ENCODE data around the gene SLC41A1. TPM values are rescaled to one million over a fixed set of nuclear protein-coding genes. Genes with fewer than 3 reads are reported as not detected.

Gene SLC41A1
- total RNA-seq, 3 donors from 2014 or later (not counting 1 experiment from before 2014, with no cell fraction given), result 35.3 to 47.1 (median 39.5) TPM

GRCh38 chr1:205792961-205793673 lies 19.9 kb downstream of the SLC41A1 start:
- no peaks in the 10 kb centered on the region for H3K9me3 ChIP-seq (ENCODE audit: control insufficient read depth, insufficient read depth, low read length)
- Mint-ChIP-seq H3K4me3 (no peak overlapping the region), H3K4me1 (no peaks in the 10 kb centered on the region), H3K36me3 (peaks cover 39% of the 10 kb centered on the region), H3K9me3 (no peaks in the 10 kb centered on the region), H3K27ac (no peak overlapping the region), H3K27me3 (ENCODE audit: low read depth in 2 of 2) (no peaks in the 10 kb centered on the region)
- H3K27ac ChIP-seq (ENCODE audit: low read length), result no peak overlapping the region
- H3K27me3 ChIP-seq (ENCODE audit: control insufficient read depth, insufficient read depth, low read length), result no peaks in the 10 kb centered on the region
- TF ChIP-seq CTCF (IDR thresholded peaks at IDR 0.05), result no peak
- WGBS (ENCODE audit: insufficient coverage), result 93% methylated on average over 6 of the region's 6 CpGs
- DNase-seq (no peak), ATAC-seq (no peak)
- peaks cover 34% of the 10 kb centered on the region for H3K36me3 ChIP-seq (ENCODE audit: control insufficient read depth, insufficient read depth, low read length)
- H3K4me3 ChIP-seq (ENCODE audit: low read length), result no peak overlapping the region
- H3K4me1 ChIP-seq (ENCODE audit: control insufficient read depth, insufficient read depth, low read length), result no peaks in the 10 kb centered on the region
- intact Hi-C loops (cut with micrococcal nuclease), result no loop called here

- Mint-ChIP-seq H3K4me3 (no peak overlapping the region), H3K27ac (no peak overlapping the region), H3K9me3 (no peaks in the 10 kb centered on the region), H3K36me3 (peaks cover 39% of the 10 kb centered on the region), H3K27me3 (ENCODE audit: low read depth in 2 of 2) (no peaks in the 10 kb centered on the region), H3K4me1 (no peaks in the 10 kb centered on the region)
- Histone ChIP-seq H3K4me1 (ENCODE audit: control insufficient read depth, insufficient read depth, low read length) (no peaks in the 10 kb centered on the region), H3K36me3 (ENCODE audit: control insufficient read depth, insufficient read depth, low read length) (peaks cover 31% of the 10 kb centered on the region), H3K9me3 (ENCODE audit: control insufficient read depth, insufficient read depth, low read length) (no peaks in the 10 kb centered on the region), H3K27ac (ENCODE audit: low read length) (no peak overlapping the region), H3K27me3 (ENCODE audit: control insufficient read depth, insufficient read depth, low read length) (no peaks in the 10 kb centered on the region), H3K4me3 (ENCODE audit: low read length) (no peak overlapping the region)
- no peak for ATAC-seq
- no peak for DNase-seq
- WGBS (ENCODE audit: insufficient coverage), result 87% methylated on average over 8 of the region's 8 CpGs
- intact Hi-C loops (cut with micrococcal nuclease), result no loop called here
- TF ChIP-seq CTCF (IDR thresholded peaks at IDR 0.05), result no peak
Observed at GRCh38 chr1:205792481-205792881, 20.5 kb downstream of the SLC41A1 start.

GRCh38 chr1:205791568-205792180 lies 21.3 kb downstream of the SLC41A1 start:
- 75% methylated on average over 5 of the region's 5 CpGs for WGBS (ENCODE audit: insufficient coverage)
- Histone ChIP-seq H3K36me3 (ENCODE audit: control insufficient read depth, insufficient read depth, low read length) (peaks cover 23% of the 10 kb centered on the region), H3K4me3 (ENCODE audit: low read length) (no peak overlapping the region), H3K27ac (ENCODE audit: low read length) (no peak overlapping the region), H3K27me3 (ENCODE audit: control insufficient read depth, insufficient read depth, low read length) (no peaks in the 10 kb centered on the region), H3K9me3 (ENCODE audit: control insufficient read depth, insufficient read depth, low read length) (no peaks in the 10 kb centered on the region), H3K4me1 (ENCODE audit: control insufficient read depth, insufficient read depth, low read length) (no peaks in the 10 kb centered on the region)
- Mint-ChIP-seq H3K9me3 (no peaks in the 10 kb centered on the region), H3K27me3 (ENCODE audit: low read depth in 2 of 2) (no peaks in the 10 kb centered on the region), H3K4me3 (no peak overlapping the region), H3K27ac (no peak overlapping the region), H3K36me3 (peaks cover 39% of the 10 kb centered on the region), H3K4me1 (no peaks in the 10 kb centered on the region)
- ATAC-seq, result peak; percentile 73 to 90 (median 89)
- intact Hi-C loops (cut with micrococcal nuclease), result loop anchor here (1.0 kb wide), 3 partner anchors 128 to 315 kb away; no protein-coding TSS in a partner anchor
- peak; percentile 46 to 80 for DNase-seq
- TF ChIP-seq CTCF (IDR thresholded peaks at IDR 0.05), result peak; percentile 69
